Hematopoietic multipotent progenitor cell treated with erythropoietin and hydrocortisone succinate and interleukin-3 and kit ligand, for 8 days (in vitro differentiated cells): ENCODE data around the gene CTNNBIP1.

Experiments used
- DNase-seq: peaks from one replicate; pipeline ENCODE4 v3.0.0-alpha.2; 2015

Gene CTNNBIP1

GRCh38 chr1:9874959-9875635 is 35.0 kb downstream of the CTNNBIP1 start:
- DNase-seq = peak; percentile 71

GRCh38 chr1:9874412-9874811 is 35.7 kb downstream of the CTNNBIP1 start:
- DNase-seq = no peak

- DNase-seq = no peak
Observed at GRCh38 chr1:9873992-9874391, 36.1 kb downstream of the CTNNBIP1 start.

- DNase-seq = no peak
Observed at GRCh38 chr1:9873385-9873784, 36.7 kb downstream of the CTNNBIP1 start.

GRCh38 chr1:9872430-9873165 is 37.5 kb downstream of the CTNNBIP1 start:
- no peak for DNase-seq

GRCh38 chr1:9871707-9872425 is 38.2 kb downstream of the CTNNBIP1 start:
- DNase-seq = no peak

GRCh38 chr1:9871021-9871420 is 39.0 kb downstream of the CTNNBIP1 start:
- no peak for DNase-seq

- DNase-seq = no peak
Observed at GRCh38 chr1:9870572-9870971, 39.5 kb downstream of the CTNNBIP1 start.

GRCh38 chr1:9869831-9870251 is 40.2 kb downstream of the CTNNBIP1 start:
- no peak for DNase-seq

GRCh38 chr1:9868244-9868590 is 41.9 kb downstream of the CTNNBIP1 start:
- no peak for DNase-seq

GRCh38 chr1:9867408-9868243 is 42.4 kb downstream of the CTNNBIP1 start:
- DNase-seq = peak; percentile 74

- DNase-seq = no peak
Observed at GRCh38 chr1:9866836-9867235, 43.2 kb downstream of the CTNNBIP1 start.

GRCh38 chr1:9865724-9866123 is 44.3 kb downstream of the CTNNBIP1 start:
- DNase-seq = no peak

- no peak for DNase-seq
Observed at GRCh38 chr1:9863371-9863770, 46.7 kb downstream of the CTNNBIP1 start.

- DNase-seq = no peak
Observed at GRCh38 chr1:9861360-9861759, 48.7 kb downstream of the CTNNBIP1 start.

- no peak for DNase-seq
Observed at GRCh38 chr1:9860887-9861286, 49.2 kb downstream of the CTNNBIP1 start.

- no peak for DNase-seq
Observed at GRCh38 chr1:9859281-9860014, 50.6 kb downstream of the CTNNBIP1 start.

- DNase-seq = no peak
Observed at GRCh38 chr1:9858293-9859035, 51.6 kb downstream of the CTNNBIP1 start.

GRCh38 chr1:9855186-9855585 is 54.9 kb downstream of the CTNNBIP1 start:
- no peak for DNase-seq

- no peak for DNase-seq
Observed at GRCh38 chr1:9853249-9853595, 56.8 kb downstream of the CTNNBIP1 start.

- no peak for DNase-seq
Observed at GRCh38 chr1:9852410-9853248, 57.4 kb downstream of the CTNNBIP1 start.
